HL-60 (cell line): ENCODE measurements around the gene ARID5B.

Experiments
- DNase-seq, 2 experiments: peaks; one replicate each; pipeline ENCODE4 v3.0.0-alpha.2; 2010 to 2020; ENCODE audit warnings: low read depth in 1 of 2, low spot score in 1 of 2
- H3K27ac ChIP-seq: fragments of 250-450 bp; sonication (Bioruptor Pico); replicated peaks from 2 replicates; pipeline ENCODE4 v1.5.1; 2020; ENCODE audit warnings: mild to moderate bottlenecking, moderate library complexity
- H3K27me3 ChIP-seq: fragments of 250-450 bp; sonication (Bioruptor Pico); 2 replicates; pipeline ENCODE4 v1.5.1; 2021; ENCODE audit warnings: mild to moderate bottlenecking, moderate library complexity; ENCODE audit not compliant: insufficient read depth, poor library complexity, severe bottlenecking
- H3K4me3 ChIP-seq: replicated peaks from 2 replicates; pipeline ENCODE4 v1.5.1; 2011; ENCODE audit warnings: mild to moderate bottlenecking, control low read depth, low read length; ENCODE audit not compliant: insufficient read depth
- CTCF ChIP-seq: IDR thresholded peaks from one replicate; pipeline ENCODE4 v1.5.1; 2011; ENCODE audit warnings: low read length, control low read depth, inconsistent platforms; ENCODE audit not compliant: insufficient read depth
- GABPA ChIP-seq: IDR thresholded peaks from 2 replicates; pipeline ENCODE4 v1.6.1; 2012; ENCODE audit warnings: low read depth
- POLR2AphosphoS5 ChIP-seq: IDR thresholded peaks from 2 replicates; pipeline ENCODE4 v1.6.1; 2012; ENCODE audit warnings: low read depth
- REST ChIP-seq: IDR thresholded peaks from 2 replicates; pipeline ENCODE4 v1.6.1; 2012; ENCODE audit warnings: low read depth; ENCODE audit not compliant: insufficient replicate concordance
- SPI1 ChIP-seq: IDR thresholded peaks from 2 replicates; pipeline ENCODE4 v1.6.1; 2012; ENCODE audit warnings: low read depth, mild to moderate bottlenecking, borderline replicate concordance

Gene ARID5B

GRCh38 chr10:62017491-62017870 lies 116.0 kb downstream of the ARID5B start:
- no peak for DNase-seq
- no peaks in the 10 kb centered on the region for H3K27me3 ChIP-seq
- H3K4me3 ChIP-seq: no peak overlapping the region
- H3K27ac ChIP-seq: no peak overlapping the region
- TF ChIP-seq SPI1 (no peak), CTCF (no peak), REST (no peak), POLR2AphosphoS5 (no peak), GABPA (no peak)

- H3K4me3 ChIP-seq: no peak overlapping the region
- TF ChIP-seq GABPA: no peak
- DNase-seq: no peak
- no peaks in the 10 kb centered on the region for H3K27me3 ChIP-seq
- H3K27ac ChIP-seq: no peak overlapping the region
Measured at GRCh38 chr10:62018131-62018911, 116.8 kb downstream of the ARID5B start.

GRCh38 chr10:62019013-62019684 lies 117.7 kb downstream of the ARID5B start:
- DNase-seq: no peak
- Histone ChIP-seq H3K27ac (no peak overlapping the region), H3K27me3 (no peaks in the 10 kb centered on the region), H3K4me3 (no peak overlapping the region)
- TF ChIP-seq SPI1: no peak
- no peak for TF ChIP-seq REST
- TF ChIP-seq CTCF: no peak
- no peak for TF ChIP-seq POLR2AphosphoS5
- no peak for TF ChIP-seq GABPA

- Histone ChIP-seq H3K27me3 (no peaks in the 10 kb centered on the region), H3K4me3 (no peak overlapping the region), H3K27ac (no peak overlapping the region)
- TF ChIP-seq SPI1 (no peak), CTCF (no peak), REST (no peak), POLR2AphosphoS5 (no peak), GABPA (no peak)
- no peak for DNase-seq
Measured at GRCh38 chr10:62019685-62020359, 118.3 kb downstream of the ARID5B start.
